Lower lobe of right lung (tissue), 2 donors: ENCODE measurements around the gene CUL3. TPM values are rescaled to one million over a fixed set of nuclear protein-coding genes. Genes with fewer than 3 reads are reported as not detected.
"Not testable (repeated sequence)": the region's sequence is repeated elsewhere in the genome, so short reads cannot be mapped to it uniquely, and the experiment has no call there.

Experiments
- ATAC-seq, 2 donors: fragments of 200-7000 bp; cut with Tn5 transposase; one replicate each; pipeline ENCODE4 v1.9.1; 2020 to 2022; ENCODE audit warnings: mild to moderate bottlenecking in 2 of 2, moderate library complexity in 2 of 2
- DNase-seq: peaks from one replicate; pipeline ENCODE4 v3.0.0-alpha.2; 2020
- H3K27ac ChIP-seq: fragments of 200-600 bp; one replicate; pipeline ENCODE4 v1.8.0; 2022
- H3K27me3 ChIP-seq: fragments of 200-600 bp; one replicate; pipeline ENCODE4 v1.8.0; 2022; ENCODE audit warnings: low read depth
- H3K36me3 ChIP-seq: fragments of 200-600 bp; one replicate; pipeline ENCODE4 v1.8.0; 2022; ENCODE audit warnings: mild to moderate bottlenecking
- H3K4me1 ChIP-seq: fragments of 200-600 bp; one replicate; pipeline ENCODE4 v1.8.0; 2022
- H3K4me3 ChIP-seq: fragments of 200-600 bp; one replicate; pipeline ENCODE4 v1.8.0; 2022; ENCODE audit warnings: mild to moderate bottlenecking
- H3K9me3 ChIP-seq: fragments of 200-600 bp; one replicate; pipeline ENCODE4 v1.8.0; 2022
- intact Hi-C: fragments of 100-400 bp; cut with DNase I; formaldehyde crosslinking; loops from one replicate; pipeline ENCODE4 v1.11.0; 2022
- total RNA-seq: library from RNA; stranded (reverse); fragmentation: NEBNext Ultra II Directional; extraction: Animal tissue kit (Norgen Biotek cat#: 25700); gene quantifications from one replicate; pipeline ENCODE4 v1.2.1, GENCODE V29; 2021
- TF ChIP-seq, protein P1 (sequence below): fragments of 200-600 bp; IDR thresholded peaks from one replicate; pipeline ENCODE4 v1.8.0; 2022; ENCODE audit warnings: antibody characterized with exemption, mild to moderate bottlenecking
- donor health status: DM: no; HTN: yes; CAD: no; lungs with severe emphysema.

CUL3 gene
- total RNA-seq, 1 donor from 2014 or later = 79.2 TPM

GRCh38 chr2:224513991-224514390 is 71.2 kb downstream of the CUL3 start:
- ATAC-seq (no peak), DNase-seq (no peak)
- Histone ChIP-seq H3K36me3 (peaks cover 21% of the 10 kb centered on the region), H3K4me1 (peaks cover 12% of the 10 kb centered on the region), H3K9me3 (no peaks in the 10 kb centered on the region), H3K4me3 (no peak overlapping the region), H3K27me3 (no peaks in the 10 kb centered on the region), H3K27ac (no peak overlapping the region)
- TF ChIP-seq, protein P1, sequence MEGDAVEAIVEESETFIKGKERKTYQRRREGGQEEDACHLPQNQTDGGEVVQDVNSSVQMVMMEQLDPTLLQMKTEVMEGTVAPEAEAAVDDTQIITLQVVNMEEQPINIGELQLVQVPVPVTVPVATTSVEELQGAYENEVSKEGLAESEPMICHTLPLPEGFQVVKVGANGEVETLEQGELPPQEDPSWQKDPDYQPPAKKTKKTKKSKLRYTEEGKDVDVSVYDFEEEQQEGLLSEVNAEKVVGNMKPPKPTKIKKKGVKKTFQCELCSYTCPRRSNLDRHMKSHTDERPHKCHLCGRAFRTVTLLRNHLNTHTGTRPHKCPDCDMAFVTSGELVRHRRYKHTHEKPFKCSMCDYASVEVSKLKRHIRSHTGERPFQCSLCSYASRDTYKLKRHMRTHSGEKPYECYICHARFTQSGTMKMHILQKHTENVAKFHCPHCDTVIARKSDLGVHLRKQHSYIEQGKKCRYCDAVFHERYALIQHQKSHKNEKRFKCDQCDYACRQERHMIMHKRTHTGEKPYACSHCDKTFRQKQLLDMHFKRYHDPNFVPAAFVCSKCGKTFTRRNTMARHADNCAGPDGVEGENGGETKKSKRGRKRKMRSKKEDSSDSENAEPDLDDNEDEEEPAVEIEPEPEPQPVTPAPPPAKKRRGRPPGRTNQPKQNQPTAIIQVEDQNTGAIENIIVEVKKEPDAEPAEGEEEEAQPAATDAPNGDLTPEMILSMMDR = no peak
- intact Hi-C loops = no loop called here

DNA sequence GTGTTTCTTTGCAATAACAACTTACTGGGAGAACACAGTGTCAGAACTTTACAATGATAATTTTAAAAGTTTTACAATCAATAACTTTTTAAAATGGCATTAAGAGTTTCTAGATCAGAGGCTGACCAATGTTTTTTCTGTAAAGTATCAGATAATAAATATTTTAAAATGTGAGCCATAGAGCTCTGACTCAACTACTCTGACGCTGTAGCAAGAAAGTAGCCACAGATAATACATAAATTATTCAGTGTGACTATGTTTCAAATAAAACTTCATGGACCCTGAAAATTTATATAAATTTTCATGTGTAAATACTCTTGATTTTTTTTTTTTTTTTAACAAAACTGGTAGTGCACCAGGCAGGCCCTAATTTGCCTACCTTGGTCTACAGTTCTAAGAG is 77.4 kb downstream of the CUL3 start:
- intact Hi-C loops = no loop called here

DNA sequence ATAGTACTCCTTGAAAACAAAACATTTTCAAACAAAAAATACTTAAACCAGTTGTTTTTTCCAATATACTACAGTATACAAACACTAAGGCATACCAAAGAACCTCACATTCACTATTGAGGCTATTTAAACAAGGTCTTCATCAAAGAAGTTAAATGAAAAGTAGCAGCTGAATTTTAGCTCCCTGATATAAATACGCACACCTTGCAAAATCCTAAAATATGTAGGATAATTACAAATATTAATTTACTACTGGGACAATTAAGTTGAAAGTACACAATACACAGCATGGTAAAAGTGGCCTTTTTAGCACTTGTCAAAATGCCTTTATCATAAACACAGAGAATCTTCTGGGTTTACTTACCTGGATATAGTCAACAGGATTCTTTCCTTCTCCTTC is 78.7 kb downstream of the CUL3 start:
- TF ChIP-seq, protein P1 = no peak
- Histone ChIP-seq H3K4me1 (no peaks in the 10 kb centered on the region), H3K36me3 (peaks cover 60% of the 10 kb centered on the region), H3K4me3 (no peak overlapping the region), H3K9me3 (no peaks in the 10 kb centered on the region), H3K27me3 (no peaks in the 10 kb centered on the region), H3K27ac (no peak overlapping the region)
- DNase-seq = no peak
- no peak for ATAC-seq
- intact Hi-C loops = no loop called here

More for the DNA sequence above, 77.4 kb downstream of the CUL3 start:
- Histone ChIP-seq H3K27me3 (no peaks in the 10 kb centered on the region), H3K36me3 (peaks cover 58% of the 10 kb centered on the region), H3K4me3 (no peak overlapping the region), H3K9me3 (no peaks in the 10 kb centered on the region), H3K27ac (no peak overlapping the region), H3K4me1 (no peaks in the 10 kb centered on the region)
- ATAC-seq (no peak), DNase-seq (no peak)
- TF ChIP-seq, protein P1 = no peak

DNA sequence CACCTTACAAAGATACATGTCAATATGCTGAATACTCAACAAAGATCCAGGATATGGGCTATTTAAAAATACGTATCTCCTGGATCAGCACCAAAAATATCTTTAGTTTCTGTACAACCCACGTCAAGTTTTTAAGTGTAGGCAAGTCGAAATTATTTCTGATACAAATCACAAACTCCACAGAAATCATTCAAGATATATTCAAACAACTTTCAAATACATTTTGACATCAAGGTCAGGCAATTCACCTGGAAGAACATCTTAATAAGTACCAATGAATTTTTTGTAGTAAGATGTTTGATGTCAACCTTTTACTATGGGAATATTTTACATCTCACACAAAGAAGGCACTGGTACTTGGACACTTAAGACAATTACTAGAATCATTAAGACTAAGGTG is 86.2 kb downstream of the CUL3 start:
- intact Hi-C loops = no loop called here
- DNase-seq = no peak
- Histone ChIP-seq H3K27ac (no peak overlapping the region), H3K4me1 (no peaks in the 10 kb centered on the region), H3K36me3 (peaks cover 88% of the 10 kb centered on the region), H3K4me3 (no peak overlapping the region), H3K27me3 (no peaks in the 10 kb centered on the region), H3K9me3 (no peaks in the 10 kb centered on the region)
- TF ChIP-seq, protein P1 = no peak
- ATAC-seq = no peak

DNA sequence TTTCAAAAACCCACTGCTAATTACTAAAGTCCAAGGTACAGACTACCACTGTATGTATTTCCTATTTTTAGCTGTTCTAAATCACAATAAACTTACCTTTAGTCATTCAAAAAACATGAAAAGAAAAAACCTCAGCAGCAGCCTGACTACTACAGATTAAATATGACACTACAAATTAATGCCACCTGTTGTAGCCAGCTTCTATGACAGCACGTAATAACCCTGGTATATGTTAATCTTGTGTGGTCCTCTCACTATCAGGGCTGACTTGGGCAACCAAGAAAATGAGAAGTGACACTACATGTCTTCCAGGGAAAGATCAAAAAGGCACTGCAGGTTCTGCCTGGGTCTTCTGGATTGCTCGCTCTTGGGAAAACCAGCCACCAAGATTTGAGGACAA is 92.6 kb downstream of the CUL3 start:
- Histone ChIP-seq H3K4me3 (no peak overlapping the region), H3K36me3 (peaks cover 36% of the 10 kb centered on the region), H3K27ac (no peak overlapping the region), H3K27me3 (no peaks in the 10 kb centered on the region), H3K9me3 (no peaks in the 10 kb centered on the region), H3K4me1 (no peaks in the 10 kb centered on the region)
- intact Hi-C loops = no loop called here
- no peak for DNase-seq
- TF ChIP-seq, protein P1 = no peak
- ATAC-seq = no peak

DNA sequence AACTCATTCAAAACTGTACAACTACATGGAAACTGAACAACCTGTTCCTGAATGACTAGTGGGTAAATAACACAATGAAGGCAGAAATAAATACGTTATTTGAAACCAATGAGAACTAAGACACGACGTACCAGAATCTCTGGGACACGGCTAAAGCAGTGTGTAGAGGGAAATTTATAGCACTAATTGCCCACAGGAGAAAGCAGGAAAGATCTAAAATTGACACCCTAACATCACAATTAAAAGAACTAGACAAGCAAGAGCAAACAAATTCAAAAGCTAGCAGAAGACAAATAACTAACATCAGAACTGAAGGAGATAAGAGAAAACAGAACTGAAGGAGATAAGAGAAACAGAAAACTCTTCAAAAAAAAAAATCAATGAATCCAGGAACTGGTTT is 97.2 kb downstream of the CUL3 start:
- Histone ChIP-seq H3K36me3 (peaks cover 22% of the 10 kb centered on the region), H3K4me1 (peaks cover 14% of the 10 kb centered on the region)
- DNase-seq, H3K9me3 ChIP-seq, ATAC-seq, H3K27ac ChIP-seq, intact Hi-C loops, H3K27me3 ChIP-seq, H3K4me3 ChIP-seq: not testable (repeated sequence)

DNA sequence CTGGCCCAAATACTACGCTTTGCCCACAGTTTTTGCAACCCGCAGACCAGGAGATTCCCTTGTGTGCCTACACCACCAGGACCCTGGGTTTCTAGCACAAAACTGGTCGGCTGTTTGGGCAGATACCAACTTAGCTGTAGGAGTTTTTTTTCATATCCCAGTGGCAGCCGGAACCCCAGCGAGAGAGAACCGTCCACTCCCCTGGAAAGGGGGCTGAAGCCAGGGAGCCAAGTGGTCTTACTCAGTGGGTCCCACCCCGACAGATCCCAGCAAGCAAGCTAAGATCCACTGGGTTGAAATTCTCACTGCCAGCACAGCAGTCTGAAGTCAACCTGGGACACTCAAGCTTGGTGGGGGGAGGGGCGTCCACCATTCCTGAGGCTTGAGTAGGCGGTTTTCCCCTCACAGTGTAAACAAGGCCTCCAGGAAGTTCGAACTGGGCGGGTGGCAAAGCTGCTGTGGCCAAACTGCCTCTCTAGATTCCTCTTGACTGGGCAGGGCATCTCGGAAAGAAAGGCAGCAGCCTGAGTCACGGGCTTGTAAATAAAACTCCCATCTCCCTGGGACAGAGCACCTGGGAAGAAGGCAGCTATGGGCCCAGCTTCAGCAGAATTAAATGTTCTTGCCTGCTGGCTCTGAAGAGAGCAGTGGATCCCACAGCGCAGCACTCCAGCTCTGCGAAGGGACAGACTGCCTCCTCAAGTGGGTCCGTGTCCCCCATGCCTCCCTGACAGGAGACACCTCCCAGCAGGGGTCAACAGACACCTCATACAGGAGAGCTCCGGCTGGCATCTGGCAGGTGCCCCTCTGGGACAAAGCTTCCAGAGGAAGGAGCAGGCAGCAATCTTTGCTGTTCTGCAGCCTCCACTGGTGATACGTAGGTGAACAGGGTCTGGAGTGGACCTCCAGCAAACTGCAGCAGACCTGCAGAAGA is 99.8 kb downstream of the CUL3 start:
- peak; percentile 97 to 99 for ATAC-seq
- H3K9me3 ChIP-seq, intact Hi-C loops, H3K4me3 ChIP-seq, H3K27me3 ChIP-seq: not testable (repeated sequence)
- Histone ChIP-seq H3K4me1 (peaks cover 14% of the 10 kb centered on the region), H3K27ac (peak overlapping the region; percentile 74), H3K36me3 (peaks cover 12% of the 10 kb centered on the region)
- peak; percentile 94 for DNase-seq
